IPS DF 4.7 (cell line): Measurements from ENCODE around the gene HOXA4.

Source experiments
- DNase-seq: peaks from one replicate; pipeline ENCODE4 v3.0.0-alpha.2; 2013; ENCODE audit warnings: low spot score; ENCODE audit errors: extremely low read depth

HOXA4 gene

DNA sequence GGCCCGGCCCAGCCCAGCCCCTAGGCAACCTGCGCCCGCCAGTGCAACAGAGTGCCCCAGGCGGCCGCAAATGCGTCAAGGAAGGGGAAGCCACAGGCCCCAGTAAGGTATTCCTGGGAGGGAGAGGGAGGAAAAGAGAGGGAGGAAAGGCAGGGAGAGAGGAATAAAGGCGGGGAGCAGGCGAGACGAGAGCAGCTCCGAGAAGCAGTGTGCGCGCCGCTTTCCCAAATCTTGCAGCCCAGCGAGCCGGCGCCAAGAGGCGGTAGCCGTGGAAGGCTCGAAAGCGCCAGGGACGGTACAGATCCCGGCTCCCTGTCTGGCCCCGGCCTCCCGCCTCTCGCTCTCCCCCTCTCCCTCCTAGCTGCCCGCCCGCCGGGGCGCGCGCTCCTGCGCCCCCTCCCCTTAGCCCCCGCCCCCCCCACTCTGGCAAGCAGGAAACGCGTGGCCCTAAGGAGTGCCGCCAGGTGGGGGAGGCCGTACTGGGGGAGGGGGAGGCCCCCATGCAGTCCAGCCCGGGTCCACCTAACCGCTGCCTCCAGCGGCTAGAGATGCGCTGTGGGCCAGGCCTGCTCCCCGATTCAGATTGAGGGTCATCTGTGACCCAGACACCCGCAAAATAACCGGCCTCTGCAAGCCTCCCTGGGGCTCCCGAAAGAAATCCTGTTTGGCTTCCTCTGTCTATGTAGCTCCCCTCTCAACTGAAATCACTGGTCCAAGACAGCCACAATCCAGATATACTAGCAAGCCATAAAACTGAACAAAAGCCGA lies 39.3 kb upstream of the HOXA4 start:
- DNase-seq = no peak

DNA sequence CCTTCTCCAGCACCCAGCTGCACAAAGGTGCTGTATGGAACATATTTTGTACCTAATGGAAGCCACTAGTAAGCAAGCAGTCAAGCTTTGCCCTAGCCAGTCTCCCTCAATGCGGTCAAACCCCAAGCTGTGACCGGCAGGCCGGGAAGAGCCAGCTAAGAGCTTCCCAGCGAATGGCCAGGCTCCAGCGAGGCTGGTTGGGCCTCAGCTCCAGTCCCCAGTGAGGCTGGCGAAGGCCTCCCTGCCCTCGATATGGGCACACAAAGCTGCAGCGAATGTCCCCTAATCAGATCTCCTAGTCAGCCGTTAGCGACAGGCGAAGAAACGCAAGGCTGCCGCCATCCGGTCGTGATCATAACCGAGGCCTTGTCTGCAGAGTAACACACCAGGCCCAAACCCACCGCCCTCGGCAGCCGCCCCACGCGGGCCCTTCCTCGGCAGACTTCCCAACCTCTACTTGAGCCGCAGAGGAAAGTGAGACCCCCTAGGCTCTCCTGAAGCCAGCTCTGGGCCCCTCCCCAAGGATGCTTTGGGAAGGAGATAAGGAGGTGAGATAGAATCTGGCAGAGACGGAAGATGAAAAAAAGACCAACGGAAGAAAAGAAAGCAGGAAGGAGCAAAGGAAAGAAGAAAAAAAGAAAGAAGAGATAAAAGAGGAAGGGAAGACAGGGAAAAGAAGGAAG lies 37.8 kb upstream of the HOXA4 start:
- DNase-seq = no peak

DNA sequence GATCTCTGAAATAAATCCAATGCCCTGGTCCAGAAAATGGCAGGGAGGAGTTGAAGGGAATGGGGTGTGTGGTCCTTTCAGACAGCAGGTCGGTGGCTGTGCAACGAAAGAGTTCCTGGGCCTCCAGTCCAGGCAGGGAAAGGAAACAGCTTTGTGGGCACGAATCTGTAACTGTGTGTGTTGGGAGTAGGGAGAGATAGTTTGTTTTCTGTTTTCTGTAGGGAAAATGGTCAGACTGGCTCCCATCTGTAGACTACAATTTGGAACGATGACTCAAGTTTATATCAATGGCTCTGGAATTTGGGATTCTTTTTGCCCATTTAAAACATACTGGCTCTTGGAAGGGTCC lies 37.3 kb upstream of the HOXA4 start:
- DNase-seq = no peak

DNA sequence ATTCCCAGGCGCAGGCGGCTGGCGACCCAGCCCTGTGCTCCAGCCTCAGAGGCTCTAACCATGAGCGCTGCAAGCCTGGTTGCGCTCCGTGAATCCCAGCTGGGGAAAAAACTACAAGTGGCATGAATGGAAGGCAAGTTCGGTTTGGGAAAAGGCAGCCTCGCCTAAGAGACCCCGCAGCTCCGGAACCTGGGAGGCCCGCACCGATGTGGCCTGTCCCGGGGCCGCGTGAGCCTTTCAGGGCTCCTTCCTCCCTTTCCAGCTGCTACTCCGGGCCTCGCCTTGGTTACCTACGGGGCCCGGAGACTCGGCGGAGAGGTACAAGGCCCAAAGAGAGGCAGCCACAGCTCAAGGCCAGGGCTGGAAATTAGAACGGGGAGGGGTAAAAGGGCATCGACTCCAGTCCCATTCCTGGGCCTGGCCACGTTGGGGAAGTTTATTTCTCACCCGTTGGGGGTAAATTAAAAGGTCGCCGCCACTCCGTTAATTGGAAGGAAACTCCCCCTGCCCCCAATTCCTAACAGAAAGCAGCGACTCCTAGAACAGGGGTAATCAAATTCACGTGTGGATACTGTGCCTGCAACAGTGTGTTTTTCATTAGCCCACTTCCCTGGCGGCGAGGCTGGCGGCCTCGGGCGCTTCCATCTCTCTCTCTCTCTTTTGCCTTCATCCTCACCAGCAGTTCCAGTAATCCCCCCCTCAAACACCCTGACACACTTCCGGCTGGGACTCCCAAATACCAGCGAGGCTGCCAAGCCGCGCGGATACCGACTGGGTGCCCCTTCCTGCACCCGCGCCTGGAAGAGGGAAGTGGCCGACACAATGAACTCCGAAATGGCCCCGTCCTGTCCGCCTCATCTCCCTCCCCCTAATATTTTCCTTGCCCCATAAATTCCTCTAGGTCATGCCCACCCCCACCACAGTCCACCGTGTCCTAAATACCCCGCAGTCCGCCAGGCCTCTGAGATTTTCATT lies 36.3 kb upstream of the HOXA4 start:
- no peak for DNase-seq

DNA sequence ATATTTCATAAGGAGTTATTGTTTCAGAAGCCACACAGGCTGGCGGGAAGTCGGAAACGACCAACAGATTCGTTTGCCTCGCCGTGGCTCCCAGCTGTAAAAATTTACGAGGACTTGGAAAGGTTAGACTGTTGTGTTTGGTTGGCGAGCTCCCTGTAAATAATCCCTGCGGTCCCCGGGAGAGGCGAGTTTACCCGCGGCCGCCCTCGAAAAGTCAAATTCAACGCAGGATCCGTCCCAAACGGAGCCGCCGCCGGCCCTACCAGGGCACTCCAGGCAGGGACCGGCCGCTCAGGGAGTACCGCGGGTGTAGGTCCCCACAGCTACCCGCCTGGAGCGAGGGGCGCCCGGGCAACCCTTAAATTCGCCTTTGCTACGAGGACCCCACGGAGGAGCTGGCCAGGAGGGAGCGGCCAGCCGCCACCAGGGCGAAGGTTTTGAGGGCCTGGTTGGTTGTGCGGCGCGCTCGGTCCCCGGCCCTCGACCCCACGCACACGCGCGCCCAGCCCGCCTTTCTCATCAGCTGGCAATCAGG lies 35.5 kb upstream of the HOXA4 start:
- DNase-seq = no peak

DNA sequence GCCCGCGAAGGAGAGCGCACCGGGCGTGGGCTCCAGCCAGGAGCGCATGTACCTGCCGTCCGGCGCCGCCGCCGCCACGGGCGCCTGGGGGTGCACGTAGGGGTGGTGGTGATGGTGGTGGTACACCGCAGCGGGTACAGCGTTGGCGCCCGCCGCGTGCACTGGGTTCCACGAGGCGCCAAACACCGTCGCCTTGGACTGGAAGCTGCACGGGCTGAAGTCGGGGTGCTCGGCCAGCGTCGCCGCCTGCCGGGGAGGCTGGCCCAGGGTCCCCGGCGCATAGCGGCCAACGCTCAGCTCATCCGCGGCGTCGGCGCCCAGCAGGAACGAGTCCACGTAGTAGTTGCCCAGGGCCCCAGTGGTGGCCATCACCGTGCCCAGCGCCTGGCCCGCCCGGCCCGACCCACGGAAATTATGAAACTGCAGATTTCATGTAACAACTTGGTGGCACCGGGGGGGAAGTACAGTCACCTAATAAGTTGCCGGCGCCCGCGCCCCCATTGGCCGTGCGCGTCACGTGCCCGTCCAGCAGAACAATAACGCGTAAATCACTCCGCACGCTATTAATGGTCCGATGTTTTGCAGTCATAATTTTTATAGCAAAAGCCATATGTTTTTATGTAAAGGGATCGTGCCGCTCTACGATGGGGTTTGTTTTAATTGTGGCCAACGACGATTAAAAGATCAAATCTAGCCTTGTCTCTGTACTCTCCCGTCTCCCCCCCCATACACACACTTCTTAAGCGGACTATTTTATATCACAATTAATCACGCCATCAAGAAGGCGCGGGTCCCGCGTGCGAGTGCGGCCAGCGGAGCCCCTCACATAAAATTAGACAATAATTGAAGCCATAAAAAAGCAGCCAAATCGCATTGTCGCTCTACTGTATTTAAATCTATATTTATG lies 34.8 kb upstream of the HOXA4 start, which contains the start of gene HOXA9:
HOXA9 (minus strand) TSS at position 449 of the 907 bp plus-strand sequence; CDS start at position 369, 80 bp downstream.
- no peak for DNase-seq

DNA sequence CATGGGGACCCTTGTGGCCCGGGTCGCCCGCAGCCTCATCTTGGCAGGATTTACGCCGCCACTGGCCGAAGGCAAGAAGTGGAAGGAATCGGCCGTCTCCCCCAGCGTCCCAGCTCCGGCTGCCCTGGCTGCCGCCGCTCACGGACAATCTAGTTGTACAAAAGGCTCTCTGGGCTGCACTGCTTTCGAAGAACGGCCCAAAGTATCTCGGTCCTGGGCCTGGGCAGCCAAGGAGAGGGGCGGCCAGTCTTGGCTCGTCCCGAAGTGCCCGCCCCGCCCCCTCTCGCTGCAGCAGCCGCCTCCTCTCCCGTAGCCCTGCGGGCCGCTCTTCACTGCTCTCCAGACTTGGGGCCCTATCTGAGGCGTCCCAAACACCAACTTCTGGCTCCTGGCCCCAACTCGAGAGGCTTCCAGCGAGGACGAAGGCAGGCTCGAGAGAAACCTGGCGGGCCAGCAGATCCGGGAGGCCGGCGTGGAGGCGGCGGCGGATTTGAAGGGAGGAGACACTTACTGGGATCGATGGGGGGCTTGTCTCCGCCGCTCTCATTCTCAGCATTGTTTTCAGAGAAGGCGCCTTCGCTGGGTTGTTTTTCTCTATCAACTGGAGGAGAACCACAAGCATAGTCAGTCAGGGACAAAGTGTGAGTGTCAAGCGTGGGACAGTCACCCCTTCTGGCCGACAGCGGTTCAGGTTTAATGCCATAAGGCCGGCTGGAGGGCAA lies 34.0 kb upstream of the HOXA4 start:
- DNase-seq = no peak

DNA sequence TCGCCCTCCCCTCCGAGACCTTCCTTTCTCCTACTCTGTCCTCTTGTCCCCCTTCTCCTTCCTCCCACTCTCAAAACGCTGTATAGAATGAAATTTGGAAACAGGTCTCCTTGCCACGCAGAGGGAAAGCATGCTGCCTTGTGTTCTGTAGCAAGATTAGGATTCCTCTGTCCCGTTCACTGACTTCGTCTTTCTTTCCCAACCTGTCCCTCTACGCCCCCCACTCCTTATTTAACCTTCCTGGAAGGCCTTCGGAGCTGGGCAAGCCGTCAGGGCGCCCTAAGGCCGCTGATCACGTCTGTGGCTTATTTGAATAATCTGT lies 33.4 kb upstream of the HOXA4 start:
- no peak for DNase-seq

DNA sequence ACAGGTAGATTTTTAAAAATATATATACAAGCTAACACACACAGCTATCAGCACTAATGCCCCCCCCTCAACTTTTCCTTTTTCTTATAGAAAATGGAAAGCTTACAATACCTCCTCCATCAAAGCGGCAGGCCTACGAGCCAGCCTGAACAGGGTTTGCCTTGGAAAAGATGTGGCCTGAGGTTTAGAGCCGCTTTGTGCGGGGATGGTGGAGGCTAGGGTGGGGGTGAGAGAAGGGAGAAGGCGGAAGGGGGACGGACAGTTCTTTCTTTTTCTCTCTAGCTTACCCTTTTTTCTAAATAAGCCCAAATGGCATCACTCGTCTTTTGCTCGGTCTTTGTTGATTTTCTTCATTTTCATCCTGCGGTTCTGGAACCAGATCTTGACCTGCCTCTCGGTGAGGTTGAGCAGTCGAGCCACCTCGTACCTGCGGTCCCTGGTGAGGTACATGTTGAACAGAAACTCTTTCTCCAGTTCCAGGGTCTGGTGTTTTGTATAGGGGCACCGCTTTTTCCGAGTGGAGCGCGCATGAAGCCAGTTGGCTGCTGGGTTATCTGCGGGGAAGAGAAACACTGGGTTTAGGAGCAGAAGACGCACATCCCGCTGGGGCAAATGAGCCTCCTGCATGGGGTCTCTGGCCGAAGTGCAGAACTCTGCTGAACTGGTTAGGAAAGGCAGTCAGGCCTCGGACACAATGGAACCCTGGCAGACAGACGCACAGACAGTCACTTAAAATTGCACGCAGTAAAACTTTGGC lies 32.9 kb upstream of the HOXA4 start:
- no peak for DNase-seq

DNA sequence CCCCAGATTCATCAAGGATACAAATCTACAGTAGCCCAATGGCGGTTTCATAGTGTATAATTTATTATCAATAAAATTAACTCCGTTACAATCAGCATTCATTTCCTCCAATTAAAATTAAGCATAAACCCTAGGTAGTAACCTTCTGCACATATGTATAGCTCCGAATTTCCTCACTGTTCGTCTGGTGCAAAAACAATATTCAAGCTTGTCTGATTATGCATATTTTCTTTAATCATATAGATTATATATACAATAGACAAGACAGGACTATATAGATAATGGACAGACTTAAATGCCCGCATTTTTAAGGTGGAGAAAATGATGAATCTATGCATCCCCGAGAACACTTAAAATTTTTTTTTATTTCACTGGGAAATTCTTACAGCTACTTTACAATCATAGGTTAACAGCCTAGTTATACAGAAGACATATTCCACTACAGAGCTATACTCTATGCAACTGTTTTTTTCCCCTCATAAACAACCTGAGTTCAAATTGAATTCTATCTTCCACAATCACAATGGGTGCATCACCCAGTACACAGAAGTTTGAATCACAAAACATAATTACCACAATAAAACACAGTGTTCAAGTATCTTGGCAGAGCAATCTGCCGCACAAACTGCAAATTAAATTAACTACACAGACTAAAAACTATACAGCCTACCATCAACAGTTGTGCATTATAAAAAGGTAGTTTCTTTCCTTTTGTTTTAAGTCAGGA lies 32.2 kb upstream of the HOXA4 start:
- no peak for DNase-seq

DNA sequence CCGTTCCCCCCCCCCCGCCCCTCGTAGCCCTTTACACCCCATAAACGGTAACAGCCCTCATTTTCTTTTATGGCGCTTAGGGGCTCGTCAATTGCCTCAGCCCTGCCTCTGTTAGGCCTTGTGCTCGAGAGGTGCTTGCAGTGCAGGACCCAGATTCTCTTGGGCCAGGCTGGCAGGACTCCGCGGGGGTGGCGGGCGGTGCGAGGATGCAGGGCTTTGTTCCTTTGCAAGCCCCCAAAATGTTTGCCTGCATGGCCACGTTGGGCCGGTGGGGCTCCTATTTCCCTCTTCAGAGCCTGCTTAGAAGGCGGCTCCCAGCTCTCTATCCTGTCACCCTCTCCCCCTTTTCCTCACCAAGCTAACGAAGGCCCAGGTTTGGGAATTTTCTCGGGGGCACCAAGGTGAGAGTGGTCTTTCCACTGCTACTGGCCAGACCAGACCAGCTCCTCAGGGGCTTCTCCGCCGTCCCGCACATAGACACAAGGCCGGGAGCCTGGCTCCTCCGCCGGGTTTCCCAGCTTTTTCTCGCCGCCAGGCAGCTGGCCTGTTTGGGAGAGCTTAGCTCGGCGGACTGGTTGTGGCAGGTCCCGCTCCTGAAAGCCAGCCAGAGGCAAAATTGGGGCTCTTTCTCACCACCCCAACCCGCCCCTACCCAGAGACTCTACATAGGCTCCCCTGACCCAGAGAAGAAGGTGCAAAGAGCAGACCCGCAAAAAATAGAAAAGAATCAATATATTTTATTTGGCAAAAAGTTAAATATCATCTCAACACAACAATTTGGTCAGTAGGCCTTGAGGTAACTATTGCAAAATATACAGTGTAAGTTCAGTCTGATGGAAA lies 31.4 kb upstream of the HOXA4 start:
- DNase-seq = no peak

DNA sequence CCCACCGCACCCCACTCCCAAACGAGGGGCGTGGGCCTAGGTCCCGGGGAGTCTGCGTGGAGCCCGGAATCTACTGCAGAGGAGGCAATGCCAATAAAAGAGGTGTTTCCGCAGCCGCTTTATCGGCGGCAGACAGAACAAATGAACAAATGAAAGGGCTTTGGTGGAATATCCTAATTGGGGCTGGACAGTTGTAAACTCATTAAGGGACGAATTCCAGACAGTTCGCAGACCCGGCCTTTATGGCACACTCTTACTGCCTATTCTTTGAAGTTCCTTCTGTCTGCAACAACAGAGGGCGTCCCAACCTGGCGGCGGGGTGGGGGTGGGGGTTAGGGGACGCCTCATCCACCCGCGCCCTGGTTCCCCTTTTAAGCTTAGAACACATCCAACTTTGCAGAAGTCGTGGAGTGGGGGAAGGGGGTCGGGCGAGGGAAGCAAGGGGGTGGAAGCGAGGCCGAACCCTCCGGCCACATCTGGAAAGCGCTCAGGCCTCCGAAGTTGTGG lies 30.7 kb upstream of the HOXA4 start:
- DNase-seq = no peak

DNA sequence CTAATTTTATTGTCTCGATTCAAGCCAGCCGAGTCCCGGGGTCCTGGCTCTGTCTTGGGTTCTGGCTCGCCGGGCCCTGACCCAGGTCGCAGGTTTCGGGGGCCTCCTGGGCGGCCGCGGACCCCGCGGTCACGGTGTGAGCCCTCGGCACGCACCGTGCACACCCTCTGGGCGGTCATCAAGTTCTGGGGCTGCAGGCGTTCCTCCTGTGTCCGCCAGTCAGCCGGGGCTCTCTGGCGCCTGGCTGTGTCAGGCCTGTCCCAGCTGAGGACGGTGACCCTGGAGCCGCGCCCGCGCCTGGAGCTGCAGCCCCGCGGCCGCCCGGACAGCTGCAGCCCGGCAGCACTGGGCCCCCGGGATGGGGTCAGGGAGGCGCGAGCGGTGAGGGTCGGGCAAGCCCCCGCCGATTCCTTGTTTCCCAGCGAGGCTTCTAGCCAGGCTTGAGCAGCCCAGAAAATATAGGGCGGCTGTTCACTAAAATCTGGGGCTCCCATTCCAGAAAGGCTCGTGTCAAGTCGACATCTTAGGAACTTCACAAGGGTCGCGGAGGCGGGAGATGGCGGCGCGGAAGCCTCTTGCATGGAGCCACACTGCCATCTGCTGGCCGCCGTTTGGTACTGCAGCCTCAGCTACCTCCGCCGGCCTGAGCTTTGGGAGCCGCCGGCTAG lies 30.1 kb upstream of the HOXA4 start:
- no peak for DNase-seq

DNA sequence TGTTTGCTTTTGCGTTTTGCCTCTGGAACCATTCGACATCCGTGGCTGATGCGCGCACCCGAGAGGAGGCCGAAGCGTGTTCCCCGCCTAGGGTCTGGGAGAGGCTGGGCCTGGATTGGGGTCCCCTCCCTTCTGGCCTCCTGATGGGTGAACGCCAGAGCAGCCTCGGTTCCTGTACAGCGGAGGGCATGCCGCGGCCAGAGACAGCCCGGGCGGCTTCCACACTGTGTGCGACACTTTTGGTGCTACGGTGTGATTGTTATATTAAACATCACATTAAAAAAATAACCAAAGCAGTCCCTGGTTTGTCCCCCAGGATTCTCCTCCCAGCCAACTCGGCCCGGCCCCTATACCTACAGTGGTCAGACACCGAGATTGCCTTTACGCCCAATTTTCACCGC lies 29.6 kb upstream of the HOXA4 start:
- no peak for DNase-seq

DNA sequence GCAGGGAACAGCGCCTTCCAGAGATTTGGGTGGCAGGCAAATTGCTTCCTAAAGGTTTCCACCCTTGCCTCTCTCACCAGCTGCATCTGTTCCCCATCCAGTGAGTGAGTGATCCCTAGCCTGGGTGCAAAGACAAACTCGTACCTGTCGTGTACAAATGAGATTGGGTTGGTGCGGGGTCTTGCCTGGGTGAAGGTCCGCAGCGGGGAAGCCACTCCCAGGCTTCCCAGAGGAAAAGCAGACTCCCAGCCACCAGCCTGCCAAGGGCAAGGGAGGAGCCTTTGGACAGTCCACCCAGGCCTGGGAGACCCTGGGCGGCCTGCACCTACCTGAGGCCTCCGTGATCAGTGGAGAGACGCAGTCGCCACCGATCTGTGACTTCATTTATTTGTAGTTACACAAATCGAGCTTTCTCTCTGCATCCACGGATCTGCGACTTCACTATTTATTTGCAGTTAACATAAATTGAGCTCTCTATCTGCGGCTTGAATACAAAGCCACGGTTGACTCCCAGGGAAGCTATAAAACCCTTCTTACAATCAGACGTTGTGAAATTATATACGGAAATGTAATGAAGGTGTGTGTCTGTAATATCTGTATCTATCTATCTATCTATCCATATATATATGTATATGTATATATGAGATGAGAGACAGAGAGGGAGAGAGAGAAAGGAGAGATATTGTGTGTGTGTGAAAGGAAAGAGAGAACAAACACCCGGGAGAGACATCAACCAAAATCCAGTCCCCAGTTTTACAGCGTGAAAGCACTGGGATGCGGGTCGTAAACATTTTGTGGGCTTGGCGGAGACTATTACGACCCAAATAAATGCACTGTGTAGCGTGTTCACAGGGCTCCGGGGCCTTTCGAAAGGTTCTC lies 28.9 kb upstream of the HOXA4 start:
- DNase-seq = no peak
